B cell (primary cell): ENCODE measurements around the gene ZBTB47.

Experiments
- EZH2 ChIP-seq: IDR thresholded peaks from 2 replicates; pipeline ENCODE4 v1.6.1; 2012; ENCODE audit warnings: borderline replicate concordance, low read depth, mild to moderate bottlenecking, moderate library complexity, low read length; ENCODE audit not compliant: insufficient read depth, poor library complexity, severe bottlenecking
- TF ChIP-seq, protein P1 (sequence below): fragments of 200-600 bp; IDR thresholded peaks from one replicate; pipeline ENCODE4 v1.8.0; 2022; ENCODE audit warnings: antibody characterized with exemption, mild to moderate bottlenecking

- TF ChIP-seq, protein P1, sequence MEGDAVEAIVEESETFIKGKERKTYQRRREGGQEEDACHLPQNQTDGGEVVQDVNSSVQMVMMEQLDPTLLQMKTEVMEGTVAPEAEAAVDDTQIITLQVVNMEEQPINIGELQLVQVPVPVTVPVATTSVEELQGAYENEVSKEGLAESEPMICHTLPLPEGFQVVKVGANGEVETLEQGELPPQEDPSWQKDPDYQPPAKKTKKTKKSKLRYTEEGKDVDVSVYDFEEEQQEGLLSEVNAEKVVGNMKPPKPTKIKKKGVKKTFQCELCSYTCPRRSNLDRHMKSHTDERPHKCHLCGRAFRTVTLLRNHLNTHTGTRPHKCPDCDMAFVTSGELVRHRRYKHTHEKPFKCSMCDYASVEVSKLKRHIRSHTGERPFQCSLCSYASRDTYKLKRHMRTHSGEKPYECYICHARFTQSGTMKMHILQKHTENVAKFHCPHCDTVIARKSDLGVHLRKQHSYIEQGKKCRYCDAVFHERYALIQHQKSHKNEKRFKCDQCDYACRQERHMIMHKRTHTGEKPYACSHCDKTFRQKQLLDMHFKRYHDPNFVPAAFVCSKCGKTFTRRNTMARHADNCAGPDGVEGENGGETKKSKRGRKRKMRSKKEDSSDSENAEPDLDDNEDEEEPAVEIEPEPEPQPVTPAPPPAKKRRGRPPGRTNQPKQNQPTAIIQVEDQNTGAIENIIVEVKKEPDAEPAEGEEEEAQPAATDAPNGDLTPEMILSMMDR = no peak
- TF ChIP-seq EZH2 = no peak
Measured at GRCh38 chr3:42705962-42706585, 52.6 kb downstream of the ZBTB47 start.
